NCI-H2227 (cell line): ENCODE results near the gene SH3BP2.

Experiments
- DNase-seq: peaks from one replicate; lab custom pipeline; 2025; ENCODE audit not compliant: unreplicated experiment; lab: John Stamatoyannopoulos, UW

SH3BP2 gene

DNA sequence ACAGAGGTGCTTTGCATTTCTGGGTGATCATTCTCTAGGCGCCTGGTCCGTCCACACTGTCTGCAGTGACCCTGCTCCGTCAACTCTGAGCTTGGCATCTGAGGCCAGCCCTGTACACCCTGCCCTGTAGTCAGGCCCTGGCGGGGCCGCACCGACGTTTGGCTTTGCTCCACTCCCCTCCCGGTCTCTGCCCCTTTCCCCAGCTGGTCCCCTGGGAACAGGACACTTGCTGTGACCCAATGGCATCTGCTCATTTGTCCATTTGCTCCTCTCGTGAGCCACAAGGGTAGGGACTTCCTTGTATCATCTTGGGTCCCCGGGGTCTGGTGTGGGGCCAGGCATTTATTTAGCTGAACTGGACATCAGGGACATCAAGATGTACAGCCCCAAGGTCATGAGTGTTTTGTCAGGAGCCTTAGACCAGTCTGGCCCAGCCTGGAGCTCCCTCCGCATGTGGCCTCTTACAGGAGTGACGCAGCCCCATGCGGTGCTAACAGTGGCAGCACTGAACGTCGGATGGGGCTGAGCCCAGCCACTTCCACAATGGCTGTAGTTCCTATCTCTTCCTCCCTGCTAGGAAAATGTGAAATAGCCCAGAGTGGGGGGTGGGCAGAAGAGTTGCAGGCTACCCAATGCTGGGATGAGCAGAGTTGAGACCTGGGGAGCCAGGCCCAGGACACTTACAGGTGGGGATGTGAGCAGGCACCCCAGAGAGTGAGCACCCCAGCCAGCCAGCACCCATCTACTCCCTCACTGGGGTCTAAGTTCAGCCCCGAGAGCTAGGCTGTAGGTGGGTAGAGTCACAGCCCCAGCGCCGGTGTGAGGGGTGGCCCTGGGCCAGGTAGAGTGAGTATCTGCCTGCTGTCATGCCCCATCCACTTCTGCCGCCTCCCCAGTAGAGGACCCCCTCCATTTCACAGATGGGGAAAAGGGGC is 2.0 kb upstream of the SH3BP2 start:
- no peak for DNase-seq

GRCh38 chr4:2791518-2792395 is 1.1 kb upstream of the SH3BP2 start:
- DNase-seq, result no peak

DNA sequence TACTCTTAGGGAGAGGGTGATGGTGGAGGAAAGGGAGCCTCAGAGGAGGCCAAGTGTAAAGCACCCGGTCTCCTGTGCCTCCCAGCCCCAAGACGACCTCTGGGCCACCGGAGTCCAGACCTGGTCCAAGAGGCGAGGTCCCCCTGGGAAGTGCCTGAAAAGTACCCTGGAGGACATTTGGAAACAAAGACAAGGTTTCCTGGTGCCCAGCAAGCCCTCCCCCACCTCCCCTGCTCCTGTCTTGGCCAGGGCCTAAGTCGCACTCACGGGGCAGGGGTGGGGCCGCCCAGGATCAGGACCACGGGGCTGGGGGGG is 532 bp upstream of the SH3BP2 start:
- DNase-seq, result no peak

GRCh38 chr4:2793586-2794485 is 951 bp downstream of the SH3BP2 start:
- DNase-seq, result no peak

DNA sequence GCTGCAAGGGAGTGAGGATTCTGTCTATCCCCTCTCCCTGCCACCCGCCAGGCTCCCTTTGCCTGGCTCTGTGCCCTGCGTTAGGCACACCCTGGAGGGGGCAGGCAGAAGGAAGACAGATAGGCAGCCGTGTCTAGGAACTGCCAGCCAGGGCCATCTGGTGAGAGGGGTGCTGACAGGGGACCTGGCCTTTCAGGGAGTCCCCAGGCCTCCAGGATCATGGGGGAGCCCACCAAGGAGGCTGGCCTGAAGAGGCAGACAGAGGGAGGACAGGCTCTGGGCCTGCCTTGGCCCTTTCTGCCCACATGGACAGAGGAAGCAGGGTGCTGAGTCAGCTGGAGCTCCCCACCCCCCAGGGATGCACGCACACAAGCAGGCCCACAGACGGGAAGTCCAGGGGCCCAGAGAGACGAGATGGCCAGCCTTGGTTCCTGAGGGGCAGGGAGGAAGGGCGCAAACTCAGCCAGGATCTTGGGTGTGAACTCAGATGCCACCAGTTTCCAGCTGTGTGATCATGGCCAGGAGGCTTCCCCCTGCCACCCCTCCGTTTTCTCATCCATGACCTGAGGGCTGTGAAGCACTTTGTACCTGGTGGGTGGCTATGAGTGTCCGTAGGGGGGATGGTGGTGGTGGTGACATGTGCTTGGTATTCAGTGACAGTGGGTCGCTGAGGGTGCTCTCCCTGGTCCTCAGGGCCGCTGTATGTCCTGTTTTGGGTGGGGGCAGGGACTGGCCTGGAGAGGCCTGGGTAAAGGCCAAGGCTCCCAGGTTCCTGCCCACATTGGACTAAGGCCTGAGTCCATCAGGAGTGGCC is 1.8 kb downstream of the SH3BP2 start:
- no peak for DNase-seq

- DNase-seq, result no peak
Observed at GRCh38 chr4:2795300-2795892, 2.5 kb downstream of the SH3BP2 start.

- no peak for DNase-seq
Observed at GRCh38 chr4:2795893-2796848, 3.3 kb downstream of the SH3BP2 start.

- DNase-seq, result no peak
Observed at GRCh38 chr4:2796849-2797544, 4.1 kb downstream of the SH3BP2 start.

DNA sequence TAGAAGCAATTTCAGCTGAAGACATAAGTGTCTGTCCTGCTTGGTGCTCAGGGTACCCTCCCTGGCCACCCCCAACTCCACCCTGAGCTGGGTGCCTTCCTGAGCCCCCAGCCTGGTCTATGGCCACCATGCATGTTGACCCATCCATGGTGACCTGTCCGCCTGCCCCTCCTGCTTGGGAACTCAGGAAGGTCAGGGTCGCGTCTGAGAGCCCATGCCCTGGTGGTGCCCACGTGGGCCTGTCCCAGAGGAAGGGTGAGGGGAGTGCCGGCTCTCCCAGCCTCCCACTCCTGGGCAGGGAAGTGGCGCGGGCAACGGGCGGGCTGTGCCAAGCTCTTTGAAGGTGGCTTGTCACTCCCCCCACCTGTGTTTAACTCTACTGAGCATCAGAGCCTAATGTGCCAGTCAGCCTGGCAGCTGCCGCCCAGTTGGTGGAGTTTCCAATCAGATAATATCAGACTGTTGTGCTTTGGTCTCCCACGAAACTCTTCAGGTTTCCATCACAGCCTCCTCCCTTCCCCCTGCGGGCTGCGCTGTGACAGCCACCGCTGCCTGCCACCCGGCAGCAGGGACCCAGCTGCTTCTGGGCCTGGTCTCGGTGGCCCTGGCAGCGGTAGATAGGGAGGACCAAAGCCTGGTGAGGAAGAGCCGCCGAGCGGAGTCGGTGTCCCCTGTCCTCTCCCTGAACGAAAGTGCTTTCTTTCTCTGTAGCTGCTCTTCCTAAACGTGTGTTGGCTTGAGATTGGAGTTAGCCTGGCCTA is 4.8 kb downstream of the SH3BP2 start:
- no peak for DNase-seq

DNA sequence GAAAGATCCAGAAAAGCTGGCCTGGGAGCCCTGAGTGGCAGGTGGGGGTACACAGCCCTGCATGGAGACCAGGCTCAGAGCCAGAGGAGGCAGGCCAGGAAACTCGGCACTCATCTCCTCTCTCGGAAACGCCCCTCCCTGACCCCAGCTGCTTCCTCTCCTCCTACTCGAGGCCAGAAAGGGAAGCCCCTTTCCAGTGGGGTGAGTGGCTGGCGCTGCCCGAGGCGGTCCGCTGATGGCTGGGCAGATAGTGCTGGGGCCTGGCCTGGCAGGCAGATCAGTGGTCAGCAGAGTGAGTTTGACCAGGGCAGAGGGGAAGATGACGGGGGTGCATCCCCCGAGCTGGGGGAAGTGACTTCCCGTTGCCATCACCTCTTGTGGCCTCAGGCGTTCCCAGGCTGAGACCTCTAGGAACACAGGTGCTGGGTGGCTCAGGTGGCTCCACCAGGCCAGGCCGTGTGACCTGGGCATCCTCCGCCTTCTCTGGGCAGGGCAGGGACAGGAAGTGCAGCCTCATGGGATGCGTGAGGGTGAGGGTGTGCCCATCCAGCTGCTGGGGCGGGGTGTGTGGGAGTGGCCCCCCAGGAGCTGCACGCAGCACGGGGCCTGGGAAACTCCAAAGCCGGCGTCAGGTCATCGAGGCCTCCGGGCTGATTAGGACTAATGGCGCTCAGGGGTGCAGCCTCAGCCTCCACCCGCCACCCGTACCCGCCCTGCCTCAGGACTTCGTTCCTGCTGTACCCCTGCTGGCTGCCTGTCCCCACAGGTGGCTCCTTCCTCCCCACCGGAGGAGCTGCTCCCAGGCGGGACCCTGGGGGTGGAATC is 5.7 kb downstream of the SH3BP2 start:
- peak; percentile 22 for DNase-seq

DNA sequence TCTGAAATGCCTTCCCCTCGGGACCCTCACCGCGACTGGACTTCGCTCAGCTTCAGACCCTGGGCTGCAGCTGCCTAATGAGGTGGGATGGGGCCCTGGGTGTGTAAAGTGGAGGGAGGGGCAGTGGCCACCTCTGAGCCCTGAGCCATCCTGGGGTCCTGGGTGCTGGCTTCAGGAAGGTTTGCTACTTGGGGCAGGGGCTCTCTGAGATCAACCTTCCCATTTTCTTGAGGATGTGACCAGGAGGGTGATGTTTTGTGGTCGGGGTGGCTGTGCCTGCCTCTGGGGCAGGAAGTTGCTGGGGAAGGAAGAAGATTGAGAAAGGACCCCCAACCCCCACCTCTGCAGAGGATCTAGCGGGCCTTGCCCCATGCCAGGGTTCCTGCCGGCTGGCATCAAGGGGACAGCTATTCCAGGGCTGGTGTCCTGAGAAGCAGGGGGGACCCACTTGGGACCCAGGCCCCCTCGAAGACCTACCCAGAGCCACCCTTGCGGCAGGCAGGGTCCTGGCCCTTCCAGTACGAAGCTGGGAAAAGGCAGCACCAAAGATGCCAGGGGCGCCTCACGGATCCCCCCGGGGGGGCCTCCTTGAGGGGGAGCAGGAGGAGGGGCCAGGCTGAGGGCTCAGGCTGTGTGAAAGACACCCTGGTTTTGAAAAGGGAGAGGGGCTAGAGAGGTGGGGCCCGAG is 6.5 kb downstream of the SH3BP2 start:
- no peak for DNase-seq

DNA sequence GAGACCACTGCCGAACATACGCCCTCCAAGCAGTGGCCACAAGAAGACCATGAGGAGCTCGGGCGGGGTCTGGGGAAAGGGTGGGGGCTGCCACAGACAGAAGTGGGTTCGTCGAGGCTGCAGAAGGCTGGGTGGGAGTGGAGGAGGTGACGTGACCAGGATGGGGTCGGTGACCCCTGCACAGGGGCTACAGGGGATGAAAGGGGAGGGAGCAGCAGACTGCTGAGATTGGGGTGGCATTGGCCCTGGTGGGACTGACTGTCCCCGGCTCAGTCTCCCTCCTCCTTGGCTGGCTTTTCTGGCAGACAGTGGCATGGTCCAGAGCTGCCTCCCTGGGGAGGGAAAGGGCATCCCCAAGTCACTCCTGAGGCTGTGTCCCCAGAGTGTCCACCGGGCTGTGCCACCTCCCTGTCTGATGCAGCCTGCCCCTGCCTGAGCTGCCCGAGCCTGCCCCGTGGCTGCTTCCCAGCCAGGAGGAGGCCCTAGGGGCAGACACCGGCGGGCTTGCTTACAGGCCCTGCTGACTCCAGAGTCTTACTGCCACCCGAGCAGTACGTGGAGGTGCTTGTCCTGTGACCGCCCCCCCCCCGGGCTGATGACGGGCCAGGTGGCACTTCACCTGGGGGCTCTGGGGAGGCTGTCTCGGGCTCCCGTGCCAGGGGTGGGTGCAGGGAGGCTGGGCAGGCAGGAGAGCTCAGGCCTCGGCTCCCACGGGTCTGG is 7.2 kb downstream of the SH3BP2 start:
- DNase-seq, result no peak

- DNase-seq, result no peak
Observed at GRCh38 chr4:2800691-2801596, 8.1 kb downstream of the SH3BP2 start.
